GM21717 (cell line): ENCODE measurements around the gene NPRL2.

Experiments used
- ATAC-seq: cut with Tn5 transposase; IDR thresholded peaks from one replicate; pipeline ENCODE4 v1.9.1; 2021; ENCODE audit warnings: mild to moderate bottlenecking, moderate library complexity; ENCODE audit not compliant: unreplicated experiment

The NPRL2 gene

GRCh38 chr3:50373146-50374051, 22.8 kb upstream of the NPRL2 start:
- ATAC-seq, result no peak

DNA sequence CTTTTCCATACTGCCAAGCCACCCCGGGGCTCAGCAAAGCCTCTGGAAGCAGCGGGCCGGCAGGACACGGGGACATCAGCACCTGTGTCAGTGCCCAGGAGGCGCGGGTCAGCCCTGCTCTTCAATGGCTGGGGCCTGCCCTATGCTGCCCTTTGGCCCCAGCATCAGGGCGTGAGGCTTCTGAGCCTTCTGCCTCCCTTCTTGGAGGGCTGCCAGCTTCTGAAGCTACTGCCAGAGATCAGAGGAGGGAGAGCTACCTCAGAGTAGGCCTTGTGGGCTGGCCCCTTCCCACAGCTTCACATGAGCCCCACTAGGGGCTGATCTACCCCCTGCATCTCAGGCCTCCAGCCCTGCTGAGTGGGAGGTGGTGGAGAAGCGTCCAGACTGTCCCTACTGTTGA, 21.8 kb upstream of the NPRL2 start:
- no peak for ATAC-seq

DNA sequence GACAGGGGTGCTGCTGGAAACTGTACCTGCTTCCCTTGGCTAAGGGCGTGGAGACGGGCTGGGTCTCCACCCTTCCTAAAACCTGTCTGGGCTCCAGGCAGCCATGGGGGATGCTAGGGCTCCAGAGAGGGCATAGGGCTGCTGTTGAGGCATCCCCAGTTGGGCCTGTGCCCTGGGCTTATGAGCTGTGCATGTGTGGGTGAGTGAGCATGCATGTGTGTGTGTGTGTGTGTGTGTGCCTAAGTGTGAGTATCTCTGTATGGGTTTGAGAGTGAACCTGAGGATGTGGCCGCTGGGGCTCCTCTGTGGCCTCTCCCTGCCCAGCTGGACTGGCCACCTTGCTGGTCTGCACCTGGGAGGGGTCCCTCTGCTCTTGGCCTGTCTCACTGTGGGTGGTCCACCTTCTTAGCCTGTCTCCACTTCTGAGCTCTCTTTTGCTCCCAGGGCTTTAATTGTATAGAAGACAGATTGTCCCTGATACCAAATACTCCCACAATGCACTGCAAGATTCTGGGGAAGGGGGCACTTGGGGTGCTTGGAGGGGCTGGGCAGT, 20.6 kb upstream of the NPRL2 start:
- no peak for ATAC-seq

- no peak for ATAC-seq
Measured at GRCh38 chr3:50370594-50370993, 20.0 kb upstream of the NPRL2 start.

GRCh38 chr3:50369012-50369670, 18.6 kb upstream of the NPRL2 start:
- ATAC-seq, result no peak

GRCh38 chr3:50365842-50366220, 15.3 kb upstream of the NPRL2 start:
- ATAC-seq, result no peak

GRCh38 chr3:50365080-50365841, 14.7 kb upstream of the NPRL2 start:
- peak; percentile 86 for ATAC-seq

DNA sequence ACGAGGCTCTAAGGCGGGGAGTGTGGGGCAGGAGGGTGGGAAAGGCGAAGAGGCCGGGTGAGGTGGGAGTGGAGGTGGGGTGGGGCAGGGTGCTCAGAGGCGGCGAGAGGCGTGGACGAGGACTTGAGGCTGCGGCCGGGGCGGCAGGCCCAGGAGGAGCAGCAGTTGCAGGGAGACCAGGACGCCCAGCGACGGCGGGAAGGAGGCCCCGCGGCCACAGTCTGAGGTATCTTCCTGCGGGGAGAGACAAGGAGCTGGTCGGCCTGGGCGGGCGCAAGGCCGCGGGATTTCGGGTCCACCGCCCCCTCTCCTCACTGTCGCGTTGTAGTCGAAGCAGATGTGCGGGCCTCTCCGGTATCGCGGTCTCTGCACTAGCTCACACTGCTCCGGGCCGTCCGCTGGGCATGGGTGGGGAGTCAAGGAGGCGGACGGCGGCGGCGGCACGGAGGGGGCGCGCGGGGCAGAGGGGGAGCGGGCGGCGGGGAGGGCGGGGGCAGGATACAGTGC, 14.1 kb upstream of the NPRL2 start:
- ATAC-seq, result no peak

- ATAC-seq, result peak; percentile 15
Measured at GRCh38 chr3:50359760-50360110, 9.2 kb upstream of the NPRL2 start.

DNA sequence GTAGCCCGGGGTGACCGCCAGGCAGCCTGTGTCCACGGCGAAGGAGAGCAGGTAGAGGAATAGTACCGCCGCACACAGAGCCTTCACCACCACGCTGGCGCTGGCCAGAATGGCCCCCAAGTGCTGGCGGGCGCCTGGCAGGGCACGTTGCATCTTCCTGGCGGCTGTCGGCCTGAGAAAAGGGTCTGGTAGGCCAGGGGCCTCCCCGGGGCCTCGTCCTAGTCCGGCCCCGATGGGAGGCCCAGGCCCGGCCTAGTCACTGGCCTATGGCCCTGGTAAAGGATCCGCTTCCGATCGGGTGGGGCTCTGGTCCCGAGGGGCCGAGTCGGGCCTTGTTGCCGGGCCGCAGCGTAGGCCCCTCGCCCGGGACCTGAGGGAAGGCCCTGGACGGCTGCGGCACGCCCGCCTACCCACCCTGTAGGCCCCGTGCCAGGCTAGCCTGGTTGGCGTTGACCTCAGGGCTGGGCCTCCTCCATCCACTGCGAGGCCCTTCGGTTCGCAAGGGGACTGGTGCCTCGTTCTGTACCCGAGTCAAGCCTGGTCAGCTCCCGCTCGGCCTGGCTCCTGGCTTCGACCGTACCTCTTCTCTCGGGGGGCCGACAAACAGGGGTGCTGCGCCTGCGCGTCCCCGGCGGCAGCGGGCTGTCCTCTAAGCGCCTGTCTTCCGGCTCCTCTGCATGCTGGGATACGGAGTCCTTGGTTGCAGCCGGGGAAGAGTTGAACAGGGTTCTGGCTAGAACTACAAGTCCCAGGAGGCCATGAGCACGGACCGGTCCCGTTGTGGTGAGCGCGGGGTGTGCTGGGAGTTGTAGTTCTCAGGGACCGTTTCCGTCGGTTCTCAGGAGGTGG, 8.6 kb upstream of the NPRL2 start, which contains the start of gene TMEM115:
TSS of gene TMEM115 (minus strand) at position 611 of the 849 bp plus-strand sequence. CDS start at position 153, 458 bp downstream.
- peak; percentile 94 for ATAC-seq

- ATAC-seq, result no peak
Measured at GRCh38 chr3:50358355-50358910, 7.9 kb upstream of the NPRL2 start.

DNA sequence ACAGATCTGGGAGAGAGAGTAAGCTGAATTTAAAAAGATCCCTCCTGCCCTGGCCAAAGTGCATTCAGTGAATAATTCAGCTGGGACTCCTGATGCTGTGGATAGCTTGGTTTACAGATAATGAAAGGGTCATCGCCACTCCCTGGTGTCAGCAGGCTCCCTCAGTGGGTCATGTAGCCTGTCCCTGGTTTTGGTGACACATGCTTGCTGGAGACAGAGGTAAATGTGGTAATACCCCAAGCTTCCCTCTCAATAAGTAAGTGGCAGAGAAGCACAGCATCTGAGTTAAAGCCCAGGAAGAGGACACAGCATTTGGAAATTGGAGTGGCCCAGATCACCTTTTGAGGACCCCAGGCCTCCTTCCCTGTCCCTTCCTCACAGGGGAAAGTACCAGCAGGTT, 6.9 kb upstream of the NPRL2 start:
- ATAC-seq, result no peak

DNA sequence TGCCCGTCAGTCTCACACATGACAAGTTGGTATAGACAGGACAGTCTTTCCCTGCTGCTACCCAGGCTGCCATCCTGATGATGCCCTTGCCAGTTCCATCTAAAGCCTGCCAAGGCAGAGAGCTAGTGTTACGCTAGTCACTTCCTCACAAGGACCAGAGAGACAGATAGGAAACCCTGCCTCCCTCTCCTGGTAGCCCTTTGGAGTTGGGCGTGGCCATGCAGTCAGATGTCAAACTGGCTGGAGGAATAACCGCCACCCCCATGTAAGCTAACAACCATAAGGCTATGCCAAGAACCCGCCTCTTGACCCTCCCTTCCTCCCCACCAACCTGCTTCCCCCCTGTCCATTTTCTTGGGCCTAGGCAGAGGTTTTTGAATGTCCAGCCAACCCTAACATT, 6.0 kb upstream of the NPRL2 start:
- no peak for ATAC-seq

DNA sequence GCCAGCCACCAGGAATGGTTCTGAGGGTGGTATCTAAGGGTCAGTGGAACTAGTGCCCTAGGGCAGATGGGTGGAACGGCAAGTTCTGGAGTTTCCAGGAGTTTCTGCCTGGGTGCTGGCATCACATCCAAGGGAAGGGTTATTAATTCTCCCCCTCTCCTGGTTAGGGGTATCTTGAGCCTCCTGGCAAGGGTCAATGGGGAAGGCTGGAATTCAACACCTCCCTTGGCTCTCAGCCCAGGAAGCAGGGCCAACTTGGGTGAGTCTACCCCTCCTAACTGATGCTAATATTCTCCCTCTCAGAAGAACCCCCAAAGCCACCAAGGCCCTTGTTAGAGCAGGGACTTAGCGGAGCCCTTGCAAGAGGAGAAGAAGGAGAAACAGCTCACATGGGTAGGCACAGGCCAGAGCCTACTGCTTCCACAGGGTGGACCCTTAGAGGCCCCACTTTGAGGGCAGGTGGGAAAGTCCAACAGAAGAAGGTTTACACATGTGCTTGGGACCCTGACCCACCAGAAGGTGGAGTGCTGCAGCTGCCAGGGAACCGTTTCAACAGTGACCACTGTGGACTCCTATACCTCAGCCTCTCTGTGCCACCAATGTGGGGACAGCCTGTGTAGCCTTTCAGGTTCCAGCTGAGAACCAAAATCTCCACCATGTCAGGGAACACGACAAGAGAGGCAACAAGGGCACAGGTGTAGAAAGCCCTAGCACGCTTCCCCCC, 5.4 kb upstream of the NPRL2 start:
- ATAC-seq, result no peak

- ATAC-seq, result no peak
Measured at GRCh38 chr3:50354850-50355249, 4.3 kb upstream of the NPRL2 start.

DNA sequence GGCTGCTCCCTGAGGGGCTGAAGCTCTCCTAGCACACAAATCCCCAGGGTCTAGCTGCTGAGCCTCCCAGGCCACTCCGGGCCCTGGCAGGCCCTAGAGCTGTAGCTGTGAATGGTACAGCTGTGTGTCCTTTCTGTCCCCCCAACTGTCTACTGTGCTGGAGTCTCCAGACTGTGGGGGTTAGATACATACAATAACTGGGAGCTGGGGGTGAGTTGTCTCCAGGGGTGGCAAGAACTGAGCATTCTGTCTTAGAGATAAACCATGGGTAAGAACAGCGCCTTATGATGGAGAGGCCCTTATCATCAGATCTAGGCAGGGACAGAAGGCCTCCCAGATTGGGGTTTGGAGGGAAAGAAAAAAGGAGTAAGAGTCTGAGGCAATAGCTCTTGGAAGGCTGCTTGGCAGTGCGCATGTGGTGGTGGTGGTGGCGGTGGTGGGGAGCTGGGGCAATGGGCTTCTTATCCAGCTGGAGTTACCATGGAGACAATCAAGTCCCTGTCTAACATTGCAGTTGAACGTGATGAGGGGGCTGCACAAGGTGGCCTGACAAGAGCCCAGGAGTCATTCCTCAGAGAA, 3.7 kb upstream of the NPRL2 start:
- no peak for ATAC-seq

DNA sequence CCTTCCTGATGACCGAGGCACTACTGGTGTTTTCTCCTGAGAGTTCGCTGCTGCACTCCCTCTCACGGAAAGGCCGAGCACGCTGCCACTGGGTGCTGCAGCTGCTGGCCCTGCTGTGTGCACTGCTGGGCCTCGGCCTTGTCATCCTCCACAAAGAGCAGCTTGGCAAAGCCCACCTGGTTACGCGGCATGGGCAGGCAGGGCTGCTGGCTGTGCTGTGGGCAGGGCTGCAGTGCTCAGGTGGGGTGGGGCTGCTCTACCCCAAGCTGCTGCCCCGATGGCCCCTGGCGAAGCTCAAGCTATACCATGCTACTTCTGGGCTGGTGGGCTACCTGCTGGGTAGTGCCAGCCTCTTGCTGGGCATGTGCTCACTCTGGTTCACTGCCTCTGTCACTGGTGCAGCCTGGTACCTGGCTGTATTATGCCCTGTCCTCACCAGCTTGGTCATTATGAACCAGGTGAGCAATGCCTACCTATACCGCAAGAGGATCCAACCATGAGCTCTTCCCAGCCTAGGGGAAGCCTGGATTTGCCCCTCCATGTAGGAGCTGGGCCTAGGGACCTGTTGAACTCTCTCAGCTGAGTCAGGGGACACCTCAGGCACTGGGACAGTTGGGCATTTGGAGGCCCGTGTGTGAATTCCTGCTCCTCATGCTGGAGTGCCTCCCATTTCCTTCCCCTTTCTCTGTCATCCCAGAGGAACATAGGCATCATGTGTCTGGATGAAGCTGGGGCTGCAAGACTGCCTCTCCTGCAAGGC, 2.9 kb upstream of the NPRL2 start:
- ATAC-seq, result no peak

GRCh38 chr3:50352781-50353180, 2.2 kb upstream of the NPRL2 start:
- no peak for ATAC-seq
